Measurements from ENCODE around the gene VSIG4.
A peak's percentile ranks its signal among the peaks of the same experiment; 100 is the strongest.
"Not testable (repeated sequence)": the region's sequence is repeated elsewhere in the genome, so short reads cannot be mapped to it uniquely, and the experiment has no call there.

Gene VSIG4

DNA sequence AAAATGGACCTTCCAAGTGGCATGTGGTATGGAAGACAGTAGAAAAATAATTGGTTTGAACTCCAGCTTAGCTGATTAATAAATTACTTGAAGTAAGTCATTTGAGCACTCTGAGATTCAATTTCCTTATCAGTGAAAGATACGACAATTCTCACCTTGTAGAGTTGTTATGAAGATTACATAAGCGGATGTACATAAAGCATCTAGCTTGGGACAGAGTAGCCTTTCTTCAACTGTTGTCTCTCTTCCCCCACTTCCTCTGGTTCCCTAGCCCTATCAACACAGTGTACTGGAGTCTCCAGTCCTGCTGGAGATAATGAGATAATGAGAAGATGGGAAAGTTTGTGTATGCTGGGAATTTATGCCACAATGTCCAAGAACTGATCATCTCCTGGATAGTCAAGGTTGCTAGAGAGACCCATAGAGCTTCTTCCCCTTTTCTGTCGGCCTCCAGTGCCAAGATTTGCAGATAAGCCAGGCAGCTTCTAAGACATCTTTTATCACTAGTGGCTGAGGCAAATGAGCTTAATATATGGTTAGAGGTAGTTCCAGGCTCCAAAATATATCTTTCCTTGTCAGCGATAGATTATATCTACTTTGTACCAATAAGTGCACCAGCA, 33.9 kb downstream of the VSIG4 start:
- DNase-seq: no peak

DNA sequence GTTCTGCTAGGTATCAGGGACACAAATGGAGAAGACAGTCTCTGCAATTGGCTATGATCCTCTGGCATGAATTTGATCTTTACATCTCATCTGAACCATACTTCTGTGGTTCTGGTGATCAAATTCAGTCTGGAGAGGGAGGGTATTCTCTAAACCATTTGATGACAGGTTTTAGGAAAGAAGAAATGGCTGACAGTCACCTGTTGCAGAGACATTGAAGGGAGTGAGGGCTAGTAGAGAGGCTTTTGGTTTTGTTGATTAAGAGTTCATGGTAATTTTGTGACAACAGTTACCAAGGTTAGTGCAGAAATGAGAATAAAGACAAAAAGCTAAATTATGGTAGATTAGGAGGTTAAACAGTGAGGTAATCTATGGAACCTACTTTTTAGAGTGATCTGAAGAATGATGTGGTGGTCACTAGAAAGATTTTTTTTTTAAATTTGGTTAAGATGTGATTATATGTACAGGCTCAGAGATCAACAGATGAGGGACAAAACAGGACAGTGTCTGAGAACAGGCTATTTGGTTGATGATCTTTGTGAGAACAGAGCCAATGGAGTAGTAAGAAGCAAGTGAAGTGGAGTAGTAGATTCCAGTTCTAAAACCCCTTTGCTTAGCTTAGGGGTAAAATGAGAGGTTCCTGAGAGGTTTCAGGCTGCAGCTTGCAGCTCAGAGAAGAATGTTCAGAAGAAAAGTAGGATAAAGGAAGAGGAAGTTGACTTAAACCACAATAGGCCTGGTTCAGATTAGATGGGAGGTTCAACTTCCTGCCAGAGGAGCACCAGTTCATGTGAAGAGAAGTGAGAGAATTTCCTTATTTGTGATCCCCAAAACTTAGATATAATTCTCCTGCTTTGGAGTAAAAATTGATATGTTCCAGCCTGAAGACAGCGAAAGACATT, 34.7 kb downstream of the VSIG4 start:
- no peak for DNase-seq

DNA sequence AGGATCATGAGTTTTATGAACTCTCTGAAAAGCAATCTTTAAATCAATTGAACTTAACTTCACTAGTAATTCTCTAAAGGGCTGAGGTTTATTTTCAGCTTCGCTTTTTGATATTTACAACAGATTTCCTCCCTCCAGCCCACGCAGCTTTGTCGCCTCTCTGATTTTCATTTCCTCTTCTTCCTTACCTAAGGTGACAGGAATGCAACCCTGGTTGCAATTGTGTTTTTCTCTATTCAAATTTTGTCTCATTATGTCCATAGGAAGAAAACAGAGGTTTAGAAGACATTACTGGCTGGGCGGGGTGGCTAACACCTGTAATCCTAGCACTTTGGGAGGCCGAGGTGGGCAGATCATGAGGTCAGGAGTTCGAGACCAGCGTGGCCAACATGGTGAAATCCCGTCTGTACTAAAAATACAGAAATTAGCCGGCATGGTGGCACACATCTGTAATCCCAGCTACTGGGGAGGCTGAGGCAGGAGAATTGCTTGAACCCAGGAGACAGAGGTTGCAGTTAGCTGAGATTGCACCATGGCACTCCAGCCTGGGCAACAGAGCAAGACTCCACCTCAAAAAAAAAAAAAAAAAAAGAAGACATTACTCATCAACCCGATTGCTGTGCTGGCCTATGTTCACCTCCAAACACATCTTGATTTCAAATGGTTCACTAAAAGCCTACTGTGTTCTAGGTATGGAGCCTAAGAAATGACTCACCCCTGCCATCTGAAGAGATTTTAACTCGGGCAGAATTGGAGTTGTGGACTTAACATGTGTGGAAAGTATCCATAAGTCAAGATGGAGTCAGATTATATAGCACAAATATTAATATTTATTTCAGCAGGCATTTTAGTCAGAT, 36.8 kb downstream of the VSIG4 start:
- no peak for DNase-seq

DNA sequence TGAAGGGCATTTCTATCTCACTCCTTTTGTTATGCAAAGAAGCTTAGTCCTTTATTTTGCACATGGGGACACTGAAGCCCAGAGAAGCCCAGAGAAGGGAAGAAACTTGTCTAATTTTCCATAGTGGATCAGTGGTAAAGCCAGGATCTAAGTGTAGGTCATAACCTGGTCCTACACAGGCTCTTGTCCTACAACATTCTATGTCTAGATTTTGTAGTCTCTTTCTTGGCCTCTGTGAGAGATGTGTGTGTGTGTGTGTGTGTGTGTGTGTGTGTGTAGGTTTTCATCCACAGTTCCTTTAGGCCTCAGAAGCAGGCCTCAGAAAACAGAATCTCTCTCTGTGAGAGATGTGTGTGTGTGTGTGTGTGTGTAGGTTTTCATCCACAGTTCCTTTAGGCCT, 38.3 kb downstream of the VSIG4 start:
- DNase-seq: no peak

DNA sequence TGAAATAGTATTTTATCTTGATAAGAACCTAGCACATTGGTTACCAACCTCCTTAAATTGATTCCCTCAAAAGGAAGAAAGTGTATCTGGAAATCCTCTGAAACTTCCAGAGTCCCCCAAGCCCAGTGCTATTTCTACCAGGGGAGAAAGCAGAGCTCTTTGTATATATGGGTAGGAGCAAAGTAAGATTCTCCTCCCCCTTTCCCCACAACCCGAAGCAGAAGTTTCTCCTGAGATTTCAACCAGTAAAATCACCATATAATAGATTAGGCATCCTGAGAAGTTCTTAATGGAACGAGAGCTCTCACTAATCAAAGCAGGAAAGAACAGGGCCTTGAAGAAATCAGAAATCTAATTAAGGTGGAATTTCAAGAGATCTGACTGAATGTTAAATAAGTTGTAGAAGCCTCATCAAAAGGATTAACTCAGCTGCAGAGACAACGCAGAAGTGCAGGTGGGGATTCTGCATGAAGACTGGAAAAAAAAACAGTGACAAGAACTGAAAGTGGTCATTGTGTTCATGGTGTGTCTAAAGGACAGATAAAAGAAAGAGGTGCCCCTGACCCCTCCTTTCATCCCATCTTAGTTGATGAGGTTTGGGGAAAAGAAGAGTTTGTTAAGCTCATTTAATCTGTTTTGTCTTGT, 39.1 kb downstream of the VSIG4 start:
- no peak for DNase-seq

DNA sequence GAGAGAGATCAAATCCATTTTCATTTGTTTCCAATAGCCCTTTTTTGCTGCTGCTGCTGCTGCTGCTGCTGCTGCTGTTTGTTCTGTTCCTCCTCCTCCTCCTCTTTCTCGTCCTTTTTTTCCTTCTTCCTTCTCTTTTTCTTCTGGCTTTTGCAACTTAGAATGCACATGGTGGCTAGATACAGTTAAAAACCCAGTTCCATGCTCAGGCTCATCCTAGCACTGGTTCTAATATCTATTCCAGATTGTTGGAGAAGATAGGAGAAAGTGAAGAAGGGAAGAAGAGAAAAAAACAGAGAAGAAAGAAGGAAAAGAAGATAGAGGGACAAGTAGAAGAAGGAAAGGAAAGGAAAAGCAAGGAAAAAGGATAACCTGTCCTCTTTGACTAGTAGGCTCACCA, 39.7 kb downstream of the VSIG4 start:
- no peak for DNase-seq

DNA sequence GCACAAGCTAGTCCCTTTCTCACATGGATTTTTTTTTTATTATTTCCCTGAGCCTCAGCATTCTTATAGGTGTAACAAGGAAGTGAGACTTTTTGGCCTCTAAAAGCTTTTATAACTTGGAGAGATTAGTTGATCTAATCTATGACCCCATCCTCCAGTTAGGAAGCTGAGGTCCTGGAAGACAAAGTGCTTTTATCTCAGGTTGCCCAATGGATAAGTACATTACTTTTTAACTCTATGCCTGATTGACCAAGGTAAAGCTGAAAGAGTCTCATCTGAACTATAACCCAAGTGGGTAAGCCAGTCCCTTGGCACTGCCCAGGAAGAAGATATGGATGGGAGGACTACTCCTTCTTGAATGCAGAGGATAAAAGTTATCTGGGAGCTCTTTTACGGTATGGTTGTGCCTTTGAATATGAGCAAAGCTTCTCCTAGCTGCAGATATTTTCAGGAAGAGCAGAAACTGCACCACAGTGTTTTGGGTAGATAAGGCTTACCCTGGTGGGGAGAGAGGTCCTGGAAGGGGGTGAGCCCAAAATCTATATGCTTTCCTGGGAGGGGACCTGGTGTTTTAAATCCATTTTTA, 40.2 kb downstream of the VSIG4 start:
- DNase-seq: no peak

DNA sequence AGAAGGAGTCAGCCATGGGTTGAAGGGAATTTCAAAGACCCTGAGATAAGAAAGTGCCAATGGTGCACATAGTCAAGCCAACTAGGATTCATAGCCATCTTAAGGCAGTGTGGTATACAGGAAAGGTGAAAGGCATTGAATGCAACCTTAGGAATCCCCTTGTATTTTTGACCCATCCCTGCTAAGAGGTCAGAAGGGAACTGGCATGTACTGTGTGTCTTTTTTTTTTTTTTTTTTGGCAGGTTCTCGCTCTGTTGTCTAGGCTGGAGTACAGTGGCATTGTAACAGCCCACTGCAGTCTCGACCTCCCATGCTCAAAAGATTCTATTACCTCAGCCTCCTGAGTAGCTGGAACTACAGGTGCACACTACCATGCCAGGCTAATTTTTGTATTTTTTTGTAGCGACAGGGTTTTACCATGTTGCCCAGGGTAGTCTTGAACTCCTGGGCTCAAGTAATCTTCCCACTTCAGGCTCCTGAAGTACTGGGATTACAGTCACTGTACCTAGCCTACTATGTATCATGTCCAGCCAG, 40.8 kb downstream of the VSIG4 start:
- no peak for DNase-seq

DNA sequence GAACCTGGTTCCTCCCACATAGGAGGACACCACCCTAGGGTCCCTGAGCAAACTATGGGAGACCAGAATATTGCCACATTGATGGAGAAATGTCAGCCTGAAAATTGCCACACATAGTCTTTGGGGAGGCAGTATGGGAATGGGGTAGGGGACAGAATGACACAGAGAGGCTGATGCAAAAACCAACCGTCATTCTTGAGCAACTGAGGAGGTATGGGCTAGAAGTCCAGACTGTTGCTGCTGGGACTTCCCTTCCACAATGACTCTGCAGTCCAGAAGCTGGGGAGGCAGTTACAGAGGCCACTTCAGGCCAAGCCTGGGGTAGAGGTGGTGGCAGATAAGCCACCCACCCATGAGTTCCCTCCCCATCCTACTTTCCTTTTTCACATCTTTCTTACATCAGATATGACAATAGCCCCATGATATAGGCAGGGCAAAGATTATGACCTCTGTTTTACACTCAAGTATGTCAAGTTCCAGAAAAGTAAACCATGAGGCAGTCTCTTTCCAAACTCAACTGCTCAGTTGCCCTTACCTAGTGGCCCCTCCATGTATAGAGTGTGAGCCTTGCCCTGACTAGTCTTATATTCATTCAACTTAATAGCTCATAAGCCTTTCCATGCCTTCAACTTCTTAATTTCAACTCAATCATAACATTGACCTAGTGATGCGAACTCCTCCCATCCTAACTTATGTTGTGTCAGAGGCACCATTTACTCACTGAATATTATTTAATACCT, 41.7 kb downstream of the VSIG4 start:
- no peak for DNase-seq

DNA sequence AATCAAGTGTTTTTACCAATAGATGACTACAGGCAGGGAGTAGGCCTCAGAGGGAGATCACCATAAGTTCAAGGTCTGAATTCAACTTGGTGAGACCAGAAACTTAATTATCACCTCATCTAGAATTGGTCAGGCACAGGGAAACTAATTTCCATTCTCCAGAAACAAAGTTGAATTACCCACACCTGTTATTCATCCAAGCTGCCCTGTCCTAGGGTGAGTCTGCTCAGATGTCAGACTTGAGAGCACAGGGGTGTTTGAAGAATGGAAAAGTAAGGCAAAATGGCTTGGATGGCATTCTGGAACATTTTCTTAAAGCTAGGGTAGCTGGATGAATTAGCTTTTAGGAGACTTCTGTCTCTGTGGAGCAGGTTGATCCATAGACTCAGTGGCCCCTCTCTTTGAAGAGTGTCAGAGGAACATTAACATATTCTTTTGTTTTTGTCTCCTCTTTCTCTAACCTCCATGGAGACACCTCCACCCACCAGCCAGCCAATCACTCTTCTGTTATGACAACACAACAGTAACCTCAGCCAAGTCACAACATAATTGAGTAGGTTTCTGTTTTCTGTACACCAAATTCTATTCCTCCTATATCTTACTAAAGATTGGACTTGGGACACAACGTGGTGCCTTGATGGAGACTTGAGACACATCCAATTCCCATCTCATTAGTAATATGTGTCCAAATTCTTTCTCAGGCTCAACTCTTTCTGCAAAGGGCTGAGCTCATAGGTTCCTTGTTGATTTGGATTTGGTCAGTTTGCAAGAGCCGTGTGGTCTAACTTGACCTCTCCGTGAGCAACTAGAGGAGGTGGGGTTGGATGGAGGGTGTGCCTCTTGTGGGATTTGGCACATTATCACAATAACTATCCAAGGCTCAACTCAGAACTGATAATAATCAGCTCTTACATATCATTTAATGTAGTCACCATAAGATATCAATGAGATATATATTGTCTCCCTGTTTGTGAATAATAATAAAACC, 45.1 kb downstream of the VSIG4 start:
- peak; percentile 28 for DNase-seq

DNA sequence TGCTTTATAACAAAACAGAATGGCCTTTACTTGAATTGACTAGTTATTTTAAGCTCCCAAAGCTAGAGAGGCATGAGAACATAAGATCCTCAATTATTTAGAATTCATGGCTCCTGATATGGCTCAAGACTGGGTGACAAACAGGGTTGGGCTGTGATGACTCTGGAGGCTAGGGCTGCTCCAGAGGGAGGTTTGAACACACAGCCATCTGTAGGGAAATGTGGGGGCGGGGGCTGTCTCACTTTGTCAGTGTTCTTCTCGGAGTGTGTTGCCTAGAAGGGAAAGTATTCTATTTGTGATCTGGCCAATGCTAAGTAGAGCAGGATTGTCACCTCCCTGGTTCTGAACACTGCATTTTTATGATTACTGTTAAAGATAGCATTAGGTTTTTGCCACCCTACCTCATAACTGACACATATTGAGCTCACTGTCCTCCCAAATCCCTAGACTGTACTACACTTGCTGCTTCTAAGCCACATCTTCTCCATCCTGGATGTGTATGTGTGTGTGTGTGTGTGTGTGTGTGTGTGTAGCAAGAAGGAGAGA, 45.9 kb downstream of the VSIG4 start:
- no peak for DNase-seq

DNA sequence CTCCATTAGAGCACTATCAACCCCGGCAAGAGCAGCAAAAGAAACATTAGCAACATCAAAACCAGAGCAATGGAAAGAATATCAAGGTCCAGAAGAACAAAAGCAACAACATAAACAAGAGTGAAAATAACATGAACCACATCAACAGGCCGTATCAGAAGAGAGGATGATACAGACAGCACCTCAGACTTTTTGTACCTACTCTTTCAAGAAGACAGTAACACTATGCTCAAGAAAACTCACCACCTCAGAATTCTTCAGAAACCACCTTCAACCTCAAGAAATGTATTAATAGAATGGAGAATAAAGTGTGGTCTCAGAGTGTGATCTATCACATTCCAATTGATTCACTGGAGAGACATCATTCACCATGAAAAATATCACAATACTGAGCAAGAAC, 46.5 kb downstream of the VSIG4 start:
- DNase-seq: no peak

DNA sequence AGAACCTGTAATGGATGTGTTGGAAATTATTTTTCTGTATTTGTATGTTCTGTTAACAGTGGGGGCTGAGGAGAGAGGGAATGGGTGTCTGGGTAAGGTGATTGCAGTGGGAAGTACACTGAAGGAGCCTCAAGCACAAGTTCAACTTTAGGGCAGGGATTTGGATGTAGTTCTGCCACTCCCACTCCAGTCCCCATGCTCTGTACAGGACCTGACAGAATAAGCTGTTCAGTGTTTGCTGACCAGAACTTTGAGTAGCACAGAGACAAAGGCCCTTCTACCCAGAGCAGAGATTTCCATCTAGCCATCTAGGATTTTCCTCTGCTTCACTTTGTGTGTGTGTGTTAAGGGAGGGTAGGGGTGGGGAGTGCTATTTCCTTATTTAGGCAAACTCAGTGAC, 49.2 kb downstream of the VSIG4 start:
- no peak for DNase-seq

DNA sequence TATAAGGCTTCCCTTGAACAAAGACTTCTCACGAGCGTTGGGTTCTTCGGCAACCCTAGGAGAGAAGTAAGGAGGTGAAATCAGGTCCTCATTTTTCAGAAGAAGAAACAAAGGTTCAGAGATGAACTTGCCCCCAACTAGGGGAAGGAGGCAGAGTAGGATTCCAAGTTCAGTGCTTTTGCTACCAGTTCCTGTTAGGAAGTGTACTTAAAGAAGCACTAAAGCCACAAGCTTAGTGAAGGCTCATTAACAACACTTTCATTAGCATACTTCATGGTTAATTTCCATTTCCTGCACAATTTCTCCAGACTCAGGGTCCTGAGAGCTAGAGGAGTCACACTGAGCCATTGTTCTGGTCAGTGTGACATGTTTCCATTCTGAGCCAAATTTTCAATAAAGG, 52.1 kb downstream of the VSIG4 start:
- no peak for DNase-seq

DNA sequence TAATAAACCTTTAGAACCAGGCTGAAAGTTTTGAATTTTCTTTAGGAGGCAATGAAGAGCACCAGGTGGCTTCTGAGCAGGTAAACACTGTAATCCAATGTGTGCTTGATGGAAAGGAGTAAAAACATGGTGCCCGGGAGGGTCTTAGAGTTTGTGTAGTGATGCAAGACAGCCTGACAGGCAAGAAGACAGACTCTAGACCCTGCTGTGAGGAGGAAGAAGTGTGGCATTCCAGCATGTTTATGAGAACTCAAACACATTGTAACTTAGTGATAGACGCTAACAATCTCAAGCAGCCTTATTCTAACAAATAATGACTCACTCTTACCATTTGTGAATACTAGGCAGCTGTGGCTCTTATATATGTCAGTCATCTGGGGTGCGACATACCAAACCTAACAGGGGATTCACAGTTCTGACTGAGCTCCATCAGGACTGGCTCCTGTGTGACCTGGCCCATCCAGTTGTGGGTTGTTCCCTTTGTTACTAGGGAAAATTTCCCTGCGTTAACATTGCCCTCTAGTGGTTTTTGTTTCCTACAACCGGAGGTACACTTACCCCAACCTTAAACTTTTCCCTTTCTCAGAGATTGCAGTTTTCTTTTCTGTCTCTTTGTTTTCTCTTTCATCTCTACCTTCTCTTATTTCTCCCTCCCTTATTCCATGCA, 53.8 kb downstream of the VSIG4 start:
- peak; percentile 47 for DNase-seq

DNA sequence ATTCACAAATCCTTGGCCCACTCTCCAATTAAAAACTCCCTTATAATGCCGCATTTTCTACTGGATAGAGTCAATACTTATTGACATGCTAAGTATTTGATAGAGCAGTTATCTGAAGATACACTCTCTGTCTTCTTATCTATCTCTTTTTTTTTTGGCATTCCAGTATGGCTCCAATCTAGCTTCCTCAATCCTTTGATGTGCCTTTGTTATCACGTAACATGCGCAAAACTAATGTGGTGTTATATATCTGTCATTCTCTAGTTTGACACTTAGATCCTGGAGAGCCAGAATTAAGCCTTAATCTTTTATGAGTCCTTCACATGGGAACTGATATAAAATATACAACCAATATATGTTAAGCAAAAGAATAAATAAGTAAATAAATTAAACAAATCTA, 54.7 kb downstream of the VSIG4 start:
- no peak for DNase-seq

DNA sequence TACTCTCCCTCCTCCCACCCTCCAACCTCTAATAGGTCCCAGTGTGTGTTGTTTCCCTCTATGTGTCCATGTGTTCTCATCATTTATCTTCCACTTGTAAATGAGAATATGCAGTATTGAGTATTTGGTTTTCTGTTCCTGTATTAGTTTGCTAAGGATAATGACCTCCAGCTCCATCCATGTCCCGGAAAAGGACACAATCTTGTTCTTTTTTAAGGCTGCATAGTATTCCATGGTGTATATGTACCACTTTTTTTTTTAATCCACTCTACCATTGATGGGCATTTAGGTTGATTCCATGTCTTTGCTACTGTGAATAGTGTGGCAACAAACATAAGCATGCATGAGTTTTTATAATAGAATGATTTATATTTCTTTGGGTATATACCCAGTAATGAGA, 62.7 kb downstream of the VSIG4 start:
- DNase-seq: not testable (repeated sequence)

DNA sequence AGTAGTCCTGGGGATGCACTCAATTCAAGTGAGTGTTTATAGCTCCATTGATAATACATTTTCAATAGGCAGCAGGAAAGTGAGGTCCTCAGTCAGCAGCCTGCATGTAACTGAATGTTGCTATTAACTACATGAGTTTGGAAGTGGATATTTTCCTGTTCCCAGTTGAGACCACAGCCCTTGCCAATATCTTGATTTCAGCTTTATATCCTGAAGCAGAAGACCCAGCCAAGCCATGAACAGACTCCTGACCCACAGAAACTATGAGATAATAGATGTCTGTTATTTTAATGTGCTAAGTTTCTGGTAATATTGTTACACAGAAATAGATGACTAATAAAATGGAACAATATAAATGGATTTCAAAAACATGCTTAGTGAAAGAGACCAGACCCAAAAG, 63.7 kb downstream of the VSIG4 start:
- DNase-seq: no peak

DNA sequence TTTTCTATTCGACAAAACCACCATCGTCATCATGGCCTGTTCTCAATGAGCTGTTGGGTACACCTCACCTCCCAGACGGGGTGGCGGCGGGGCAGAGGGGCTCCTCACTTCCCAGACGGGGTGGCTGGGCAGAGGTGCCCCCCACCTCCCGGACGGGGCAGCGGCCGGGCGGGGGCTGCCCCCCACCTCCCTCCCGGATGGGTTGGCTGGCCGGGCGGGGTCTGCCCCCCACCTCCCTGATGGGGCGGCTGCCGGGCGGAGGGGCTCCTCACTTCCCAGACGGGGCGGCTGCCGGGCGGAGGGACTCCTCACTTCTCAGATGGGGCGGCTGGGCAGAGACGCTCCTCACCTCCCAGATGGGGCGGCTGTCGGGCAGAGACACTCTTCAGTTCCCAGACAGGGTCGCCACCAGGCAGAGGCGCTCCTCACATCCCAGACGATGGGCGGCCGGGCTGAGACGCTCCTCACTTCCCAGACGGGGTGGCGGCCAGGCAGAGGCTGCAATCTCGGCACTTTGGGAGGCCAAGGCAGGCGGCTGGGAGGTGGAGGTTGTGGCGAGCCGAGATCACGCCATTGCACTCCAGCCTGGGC, 64.6 kb downstream of the VSIG4 start:
- DNase-seq: not testable (repeated sequence)
